IPS-NIHi11 (cell line): Measurements from ENCODE around the gene KCMF1.

ENCODE experiments used
- DNase-seq: peaks from one replicate; pipeline ENCODE4 v3.0.0; 2012; ENCODE audit warnings: mixed read lengths, low spot score

KCMF1 gene

GRCh38 chr2:85078536-85078935 lies 107.6 kb downstream of the KCMF1 start:
- no peak for DNase-seq

GRCh38 chr2:85083092-85083491 lies 112.1 kb downstream of the KCMF1 start:
- DNase-seq: no peak

GRCh38 chr2:85085563-85085962 lies 114.6 kb downstream of the KCMF1 start:
- no peak for DNase-seq

- DNase-seq: no peak
Observed at GRCh38 chr2:85087541-85087940, 116.6 kb downstream of the KCMF1 start.

GRCh38 chr2:85088921-85089320 lies 118.0 kb downstream of the KCMF1 start:
- DNase-seq: no peak

- DNase-seq: no peak
Observed at GRCh38 chr2:85089585-85089984, 118.6 kb downstream of the KCMF1 start.

GRCh38 chr2:85091838-85092237 lies 120.9 kb downstream of the KCMF1 start:
- no peak for DNase-seq

- DNase-seq: no peak
Observed at GRCh38 chr2:85095094-85095493, 124.1 kb downstream of the KCMF1 start.

GRCh38 chr2:85096616-85097015 lies 125.7 kb downstream of the KCMF1 start:
- no peak for DNase-seq

GRCh38 chr2:85104228-85104627 lies 133.3 kb downstream of the KCMF1 start:
- no peak for DNase-seq

GRCh38 chr2:85106489-85107180 lies 135.7 kb downstream of the KCMF1 start:
- DNase-seq: no peak
